Stimulated activated CD8-positive, alpha-beta memory T cell treated with anti-CD3 and anti-CD28 coated beads, Interleukin-15, amount 100 ng/mL, for 4 hours (primary cell): ENCODE results near the gene MRPS31.
A peak's percentile ranks its signal among the peaks of the same experiment; 100 is the strongest.

ENCODE experiments used
- DNase-seq, 2 donors: peaks; one replicate each; pipeline ENCODE4 v3.0.0-alpha.2; 2020; ENCODE audit warnings: low read depth in 2 of 2

Gene MRPS31

GRCh38 chr13:40770934-40771618 is at the start of gene MRPS31:
TSS of gene MRPS31 (minus strand) at chr13:40771190. CDS start at chr13:40771136, 54 bp downstream.
- peak; percentile 86 to 87 for DNase-seq

- no peak for DNase-seq
Measured at GRCh38 chr13:40819797-40820315, 48.9 kb upstream of the MRPS31 start.

- no peak for DNase-seq
Measured at GRCh38 chr13:40818926-40819325, 47.9 kb upstream of the MRPS31 start.

GRCh38 chr13:40814803-40815202 is 43.8 kb upstream of the MRPS31 start:
- DNase-seq: no peak

GRCh38 chr13:40813667-40814454 is 42.9 kb upstream of the MRPS31 start:
- DNase-seq: no peak

GRCh38 chr13:40812724-40813445 is 41.9 kb upstream of the MRPS31 start:
- DNase-seq: no peak

GRCh38 chr13:40812102-40812501 is 41.1 kb upstream of the MRPS31 start:
- DNase-seq: no peak

GRCh38 chr13:40809471-40809870 is 38.5 kb upstream of the MRPS31 start:
- DNase-seq: no peak

GRCh38 chr13:40806241-40806640 is 35.3 kb upstream of the MRPS31 start:
- DNase-seq: no peak

- no peak for DNase-seq
Measured at GRCh38 chr13:40803316-40803715, 32.3 kb upstream of the MRPS31 start.

- DNase-seq: no peak
Measured at GRCh38 chr13:40801255-40802217, 30.5 kb upstream of the MRPS31 start.

- no peak for DNase-seq
Measured at GRCh38 chr13:40800559-40800958, 29.6 kb upstream of the MRPS31 start.

- no peak for DNase-seq
Measured at GRCh38 chr13:40799508-40799907, 28.5 kb upstream of the MRPS31 start.

- no peak for DNase-seq
Measured at GRCh38 chr13:40798380-40798779, 27.4 kb upstream of the MRPS31 start.

- DNase-seq: no peak
Measured at GRCh38 chr13:40796649-40797048, 25.7 kb upstream of the MRPS31 start.

- no peak for DNase-seq
Measured at GRCh38 chr13:40794414-40795368, 23.7 kb upstream of the MRPS31 start.

- no peak for DNase-seq
Measured at GRCh38 chr13:40793339-40793738, 22.3 kb upstream of the MRPS31 start.

- DNase-seq: no peak
Measured at GRCh38 chr13:40792284-40793051, 21.5 kb upstream of the MRPS31 start.

GRCh38 chr13:40790154-40790616 is 19.2 kb upstream of the MRPS31 start:
- no peak for DNase-seq
